ENCODE results near the gene CNGA2. TPM values are rescaled to one million over a fixed set of nuclear protein-coding genes. Genes with fewer than 3 reads are reported as not detected.

Gene CNGA2
- total RNA-seq, 1 experiment from 2014 or later, result not detected

DNA sequence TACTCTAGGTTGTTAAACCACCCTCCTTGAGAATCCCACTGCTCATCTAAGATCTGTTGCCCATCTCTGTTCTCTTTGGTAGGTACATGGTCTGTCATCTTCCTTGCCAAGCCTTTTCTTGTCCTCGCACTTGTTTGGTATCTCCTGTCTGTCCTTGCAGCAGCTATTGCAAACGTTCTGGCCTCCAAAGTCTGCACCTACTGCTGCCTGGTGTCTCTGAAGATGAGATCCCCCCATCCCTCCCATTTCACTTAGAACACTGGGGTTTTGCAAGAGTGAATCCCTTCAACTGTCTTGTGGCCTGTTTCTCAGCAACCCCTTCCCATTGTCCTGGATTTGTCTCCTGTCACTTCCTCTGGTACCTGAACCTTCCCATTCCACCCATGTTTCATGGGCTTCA is 673 bp downstream of the CNGA2 start:
- no peaks in the 10 kb centered on the region for H3K36me3 ChIP-seq
- H3K27me3 ChIP-seq, result no peaks in the 10 kb centered on the region
- H3K9me3 ChIP-seq, result no peaks in the 10 kb centered on the region
- H3K4me3 ChIP-seq, result no peak overlapping the region
- no peak for DNase-seq

DNA sequence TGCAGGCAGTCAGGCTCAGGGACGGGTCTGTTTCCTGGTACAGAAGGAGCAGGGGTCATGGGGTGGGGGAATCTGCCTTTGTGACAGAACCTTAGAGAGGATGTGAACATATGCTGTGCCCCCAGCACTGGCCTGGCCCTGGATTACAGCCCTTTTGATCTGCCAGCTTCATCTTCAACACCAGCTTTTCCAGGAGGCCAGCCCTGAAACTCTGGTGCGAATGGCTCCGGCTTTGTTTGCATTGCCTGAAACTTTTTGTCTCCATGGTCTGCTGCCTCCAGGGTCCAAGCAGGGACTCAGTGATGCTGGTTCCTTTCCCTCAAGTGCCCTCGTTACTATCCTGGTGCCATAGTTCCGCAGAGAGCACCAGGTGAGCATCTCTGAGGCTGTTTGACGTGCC is 2.1 kb downstream of the CNGA2 start:
- no peaks in the 10 kb centered on the region for H3K27me3 ChIP-seq
- no peak overlapping the region for H3K4me3 ChIP-seq
- no peaks in the 10 kb centered on the region for H3K9me3 ChIP-seq
- no peak for DNase-seq
- no peaks in the 10 kb centered on the region for H3K36me3 ChIP-seq

DNA sequence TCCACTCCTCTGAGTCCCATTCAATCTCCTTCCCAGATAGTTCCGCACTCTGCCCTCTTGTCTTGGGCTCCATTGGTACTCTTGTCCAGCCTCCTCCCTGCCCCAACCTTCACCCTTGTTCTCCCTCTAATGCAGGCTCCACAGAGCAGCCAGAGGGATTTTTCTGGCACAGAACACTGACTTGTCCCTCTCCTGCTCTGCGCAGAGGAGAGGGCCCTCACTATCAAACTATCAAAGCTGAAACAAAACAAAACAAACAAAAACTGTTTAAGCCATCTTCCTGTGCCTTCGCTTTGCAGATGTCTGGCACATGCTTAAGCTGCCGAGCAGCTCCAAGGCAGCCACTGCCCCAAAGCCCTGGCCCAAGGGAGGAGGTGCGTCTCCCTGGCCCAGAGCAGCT is 2.9 kb downstream of the CNGA2 start:
- Histone ChIP-seq H3K27me3 (no peaks in the 10 kb centered on the region), H3K4me3 (no peak overlapping the region), H3K9me3 (no peaks in the 10 kb centered on the region), H3K36me3 (no peaks in the 10 kb centered on the region)
- DNase-seq, result no peak

DNA sequence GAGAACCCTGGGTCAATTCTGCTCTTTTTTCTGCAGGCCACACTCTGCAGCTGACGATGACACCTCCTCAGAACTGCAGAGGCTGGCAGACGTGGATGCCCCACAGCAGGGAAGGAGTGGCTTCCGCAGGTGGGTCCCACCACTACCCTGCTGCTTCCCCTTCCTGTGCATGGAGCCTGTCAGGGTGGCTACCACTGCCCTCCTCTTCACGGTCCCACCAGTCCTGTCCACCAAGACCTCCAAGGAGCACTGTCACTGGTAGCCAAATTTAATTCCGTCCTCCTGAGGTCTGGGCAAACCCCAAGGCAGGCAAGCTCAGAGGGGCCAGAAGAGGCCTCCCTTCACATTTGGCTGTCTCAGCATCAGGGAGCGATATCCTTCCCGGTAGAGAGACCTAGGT is 4.2 kb downstream of the CNGA2 start:
- Histone ChIP-seq H3K27me3 (no peaks in the 10 kb centered on the region), H3K9me3 (no peaks in the 10 kb centered on the region), H3K4me3 (no peak overlapping the region), H3K36me3 (no peaks in the 10 kb centered on the region)
- DNase-seq, result no peak

DNA sequence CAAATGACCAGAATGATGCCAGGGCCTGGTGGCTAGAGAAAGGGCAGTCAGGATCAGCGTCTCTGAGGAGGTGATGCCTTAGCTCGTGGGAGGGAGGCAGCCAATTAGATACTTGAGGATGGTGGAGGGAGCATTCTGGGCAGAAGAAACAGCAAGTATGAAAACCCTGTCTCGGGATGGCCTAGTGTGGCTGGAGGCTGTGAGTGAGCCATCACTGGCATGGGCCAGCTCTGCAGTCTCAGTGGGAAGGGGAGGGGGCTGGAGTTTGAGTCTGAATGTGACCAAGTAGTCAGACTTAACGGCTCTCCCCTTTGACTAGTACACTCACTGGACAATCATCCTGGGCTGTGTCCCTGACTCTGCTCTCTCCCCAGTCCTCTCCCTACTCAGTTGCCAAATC is 7.1 kb downstream of the CNGA2 start:
- Histone ChIP-seq H3K9me3 (no peaks in the 10 kb centered on the region), H3K27me3 (no peaks in the 10 kb centered on the region), H3K4me3 (no peak overlapping the region), H3K36me3 (no peaks in the 10 kb centered on the region)
- DNase-seq, result no peak

DNA sequence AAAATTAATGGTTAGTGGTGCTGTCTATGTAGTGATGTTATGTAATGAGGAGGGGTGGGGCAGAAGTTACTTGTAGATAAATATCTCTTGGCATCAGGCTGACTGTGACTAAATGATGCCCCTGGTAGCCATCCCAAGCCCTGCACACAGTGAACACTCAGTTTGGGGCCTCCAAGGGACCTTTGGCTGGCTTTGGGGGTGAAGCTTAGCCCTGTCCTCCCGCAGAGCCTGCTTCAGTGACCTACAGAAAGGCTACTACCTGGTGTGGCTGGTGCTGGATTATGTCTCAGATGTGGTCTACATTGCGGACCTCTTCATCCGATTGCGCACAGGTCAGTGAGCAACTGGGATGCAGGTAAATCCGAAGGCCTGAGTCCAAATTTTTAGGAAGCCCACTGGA is 7.8 kb downstream of the CNGA2 start:
- H3K27me3 ChIP-seq, result no peaks in the 10 kb centered on the region
- no peaks in the 10 kb centered on the region for H3K36me3 ChIP-seq
- no peak overlapping the region for H3K4me3 ChIP-seq
- DNase-seq, result no peak
- H3K9me3 ChIP-seq, result no peaks in the 10 kb centered on the region

GRCh38 chrX:151743651-151744470 is 9.3 kb downstream of the CNGA2 start:
- Histone ChIP-seq H3K36me3 (no peaks in the 10 kb centered on the region), H3K4me3 (no peak overlapping the region), H3K27me3 (no peaks in the 10 kb centered on the region), H3K9me3 (no peaks in the 10 kb centered on the region)
- no peak for DNase-seq

GRCh38 chrX:151745651-151746050 is 11.1 kb downstream of the CNGA2 start:
- no peaks in the 10 kb centered on the region for H3K36me3 ChIP-seq
- no peak overlapping the region for H3K4me3 ChIP-seq
- no peaks in the 10 kb centered on the region for H3K9me3 ChIP-seq
- H3K27me3 ChIP-seq, result no peaks in the 10 kb centered on the region
- DNase-seq, result no peak

DNA sequence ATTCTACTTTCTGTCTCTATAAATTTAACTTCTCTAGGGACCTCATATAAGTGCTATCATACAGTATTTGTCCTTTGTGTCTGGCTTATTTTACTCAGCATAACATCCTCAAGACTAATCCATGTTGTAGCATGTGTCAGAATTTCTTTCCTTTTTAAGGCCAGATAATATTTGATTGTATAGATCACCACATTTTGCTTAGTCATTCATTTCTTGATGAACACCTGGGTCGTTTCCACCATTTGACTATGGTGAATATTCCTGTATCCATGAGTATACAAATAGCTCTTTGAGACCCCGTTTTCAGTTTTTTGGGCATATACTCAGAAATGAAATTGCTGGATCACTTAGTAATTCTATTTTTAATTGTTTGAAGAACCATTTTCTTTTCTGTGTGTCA is 12.0 kb downstream of the CNGA2 start:
- Histone ChIP-seq H3K9me3 (no peaks in the 10 kb centered on the region), H3K36me3 (no peaks in the 10 kb centered on the region), H3K27me3 (no peaks in the 10 kb centered on the region), H3K4me3 (no peak overlapping the region)
- no peak for DNase-seq

DNA sequence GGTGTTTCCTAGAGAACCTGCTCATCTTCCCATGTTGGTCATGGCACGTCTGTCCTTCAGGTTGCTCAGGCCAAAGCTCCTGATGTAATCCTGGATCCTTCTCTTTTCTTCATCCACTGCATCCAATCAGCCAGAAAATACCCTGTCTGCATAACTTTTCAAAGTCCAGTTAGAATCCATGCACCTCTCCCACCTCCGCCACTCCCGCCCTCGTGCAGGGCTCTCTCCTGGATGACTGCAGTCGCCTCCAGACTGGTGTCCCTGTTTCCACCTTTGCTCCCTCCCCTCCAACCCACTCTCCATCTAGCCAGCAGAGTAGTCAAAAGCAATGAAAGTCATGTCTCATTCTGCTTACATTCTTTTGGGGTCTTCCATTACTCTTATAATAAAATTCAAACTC is 16.0 kb downstream of the CNGA2 start:
- no peaks in the 10 kb centered on the region for H3K36me3 ChIP-seq
- H3K4me3 ChIP-seq, result no peak overlapping the region
- no peak for DNase-seq
- H3K9me3 ChIP-seq, result no peaks in the 10 kb centered on the region
- H3K27me3 ChIP-seq, result no peaks in the 10 kb centered on the region

DNA sequence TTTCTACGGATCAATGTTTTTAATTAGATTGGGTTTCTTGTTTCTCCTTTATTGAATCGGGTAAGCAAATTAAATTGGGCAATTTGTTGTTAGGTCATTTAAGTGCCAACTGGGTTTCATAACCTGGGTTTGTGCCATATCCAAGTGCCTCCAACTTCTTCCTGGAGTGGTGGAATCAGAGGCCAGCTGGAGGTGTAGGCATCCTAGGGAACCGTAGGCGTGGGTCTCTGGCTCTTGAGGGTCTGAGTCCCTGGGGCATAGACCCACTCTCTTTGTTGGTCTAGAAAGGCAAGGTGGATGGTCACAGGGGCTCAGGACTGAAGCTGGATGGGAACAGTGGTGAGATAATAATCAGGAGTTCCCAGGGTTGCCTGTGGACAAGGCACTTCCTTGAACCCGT is 18.3 kb downstream of the CNGA2 start:
- no peaks in the 10 kb centered on the region for H3K9me3 ChIP-seq
- no peaks in the 10 kb centered on the region for H3K27me3 ChIP-seq
- no peaks in the 10 kb centered on the region for H3K36me3 ChIP-seq
- no peak for DNase-seq
- no peak overlapping the region for H3K4me3 ChIP-seq

- Histone ChIP-seq H3K36me3 (no peaks in the 10 kb centered on the region), H3K9me3 (no peaks in the 10 kb centered on the region), H3K4me3 (no peak overlapping the region), H3K27me3 (no peaks in the 10 kb centered on the region)
- peak; percentile 63 for DNase-seq
Measured at GRCh38 chrX:151753313-151754046, 18.9 kb downstream of the CNGA2 start.

- Histone ChIP-seq H3K4me3 (no peak overlapping the region), H3K36me3 (no peaks in the 10 kb centered on the region), H3K9me3 (no peaks in the 10 kb centered on the region), H3K27me3 (no peaks in the 10 kb centered on the region)
- peak; percentile 91 for DNase-seq
Measured at GRCh38 chrX:151754047-151754429, 19.5 kb downstream of the CNGA2 start.

DNA sequence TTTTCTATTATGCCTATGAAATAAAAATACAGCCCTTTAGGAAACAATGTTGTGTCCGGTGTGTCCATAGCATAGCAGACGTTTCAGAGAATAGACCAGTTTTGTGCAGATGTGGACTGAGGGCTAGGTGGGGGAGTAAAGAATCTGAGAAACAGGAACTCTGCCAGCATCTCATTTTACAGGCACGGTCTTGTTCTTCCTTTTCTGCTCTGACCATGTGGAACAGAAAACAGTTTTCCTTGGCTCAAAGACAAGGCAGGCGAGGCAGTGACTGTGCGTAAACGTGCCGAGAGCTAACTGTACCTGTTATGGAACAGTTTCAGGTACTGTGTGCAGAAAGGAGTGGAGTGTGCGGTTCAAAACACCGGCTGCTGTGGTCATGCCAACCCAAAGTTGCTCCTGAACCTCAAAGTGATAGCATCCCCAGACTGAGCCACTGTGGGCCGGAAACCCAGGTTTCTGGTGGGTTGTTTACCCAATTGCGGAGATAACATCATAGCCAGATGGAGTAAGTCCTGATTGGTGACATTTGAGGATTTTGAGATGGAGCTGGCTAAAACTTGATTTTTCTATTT is 20.2 kb downstream of the CNGA2 start:
- no peaks in the 10 kb centered on the region for H3K27me3 ChIP-seq
- H3K9me3 ChIP-seq, result no peaks in the 10 kb centered on the region
- DNase-seq, result no peak
- no peak overlapping the region for H3K4me3 ChIP-seq
- H3K36me3 ChIP-seq, result no peaks in the 10 kb centered on the region

DNA sequence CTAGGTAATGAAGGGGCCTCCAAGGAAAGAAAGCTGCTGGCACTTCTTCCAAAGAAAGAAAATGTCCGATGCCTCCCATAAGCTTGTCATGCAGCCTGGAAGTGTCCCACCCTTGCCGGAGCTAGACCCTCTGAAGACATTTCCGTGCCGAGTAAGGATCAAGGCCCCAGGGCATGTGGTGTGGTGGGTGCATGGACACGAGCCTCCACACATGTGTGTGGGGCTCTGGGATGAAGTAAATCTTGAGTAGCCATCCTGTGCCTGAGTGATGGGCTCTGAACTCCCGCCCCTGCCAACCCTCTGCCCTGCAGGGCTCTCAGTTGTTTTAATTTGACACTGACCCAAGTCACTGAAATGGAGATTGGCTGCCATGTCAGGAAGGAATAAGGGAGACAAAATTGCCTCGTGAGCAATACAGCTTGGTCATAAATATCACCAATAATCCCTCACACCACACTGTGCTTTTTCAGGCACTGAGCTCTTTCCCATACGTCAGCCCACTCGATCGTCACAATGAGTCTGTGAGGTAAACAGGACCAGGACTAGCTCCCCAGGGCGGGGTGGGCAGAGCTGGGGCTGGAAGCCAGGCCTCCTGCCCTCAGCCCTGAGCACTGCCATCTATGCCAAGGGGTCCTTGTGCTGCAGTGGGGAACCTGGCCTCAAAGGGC is 24.6 kb downstream of the CNGA2 start:
- no peaks in the 10 kb centered on the region for H3K36me3 ChIP-seq
- no peak overlapping the region for H3K4me3 ChIP-seq
- H3K27me3 ChIP-seq, result no peaks in the 10 kb centered on the region
- DNase-seq, result no peak
- no peaks in the 10 kb centered on the region for H3K9me3 ChIP-seq

GRCh38 chrX:151762802-151763201 is 28.3 kb downstream of the CNGA2 start:
- H3K27me3 ChIP-seq, result no peaks in the 10 kb centered on the region
- no peak for DNase-seq
- H3K9me3 ChIP-seq, result no peaks in the 10 kb centered on the region

DNA sequence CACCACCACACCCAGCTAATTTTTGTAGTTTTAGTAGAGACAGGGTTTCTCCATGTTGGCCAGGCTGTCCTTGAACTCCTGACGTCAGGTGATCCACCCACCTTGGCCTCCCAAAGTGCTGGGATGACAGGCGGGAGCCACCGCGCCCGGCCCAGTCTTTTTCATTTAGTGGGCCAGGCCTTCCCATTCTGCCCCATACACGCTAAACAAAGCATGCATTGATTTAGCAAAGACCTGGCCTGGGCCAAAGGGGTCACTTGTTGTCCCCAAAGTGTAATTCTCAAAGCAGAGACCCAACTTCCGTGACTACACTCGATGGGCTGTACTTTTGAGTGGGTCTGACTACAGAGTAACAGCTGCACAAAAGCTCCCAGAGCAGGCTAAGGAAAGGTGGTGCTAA is 29.2 kb downstream of the CNGA2 start:
- H3K9me3 ChIP-seq, result no peaks in the 10 kb centered on the region
- no peaks in the 10 kb centered on the region for H3K27me3 ChIP-seq
- H3K4me3 ChIP-seq, result no peak overlapping the region
- DNase-seq, result no peak
- H3K36me3 ChIP-seq, result no peaks in the 10 kb centered on the region

More at GRCh38 chrX:151762802-151763201, 28.3 kb downstream of the CNGA2 start:
- no peak overlapping the region for H3K4me3 ChIP-seq
- H3K36me3 ChIP-seq, result no peaks in the 10 kb centered on the region

All from MG63 (cell line).